Measurements from ENCODE around the gene ADSS1.

ADSS1 gene

DNA sequence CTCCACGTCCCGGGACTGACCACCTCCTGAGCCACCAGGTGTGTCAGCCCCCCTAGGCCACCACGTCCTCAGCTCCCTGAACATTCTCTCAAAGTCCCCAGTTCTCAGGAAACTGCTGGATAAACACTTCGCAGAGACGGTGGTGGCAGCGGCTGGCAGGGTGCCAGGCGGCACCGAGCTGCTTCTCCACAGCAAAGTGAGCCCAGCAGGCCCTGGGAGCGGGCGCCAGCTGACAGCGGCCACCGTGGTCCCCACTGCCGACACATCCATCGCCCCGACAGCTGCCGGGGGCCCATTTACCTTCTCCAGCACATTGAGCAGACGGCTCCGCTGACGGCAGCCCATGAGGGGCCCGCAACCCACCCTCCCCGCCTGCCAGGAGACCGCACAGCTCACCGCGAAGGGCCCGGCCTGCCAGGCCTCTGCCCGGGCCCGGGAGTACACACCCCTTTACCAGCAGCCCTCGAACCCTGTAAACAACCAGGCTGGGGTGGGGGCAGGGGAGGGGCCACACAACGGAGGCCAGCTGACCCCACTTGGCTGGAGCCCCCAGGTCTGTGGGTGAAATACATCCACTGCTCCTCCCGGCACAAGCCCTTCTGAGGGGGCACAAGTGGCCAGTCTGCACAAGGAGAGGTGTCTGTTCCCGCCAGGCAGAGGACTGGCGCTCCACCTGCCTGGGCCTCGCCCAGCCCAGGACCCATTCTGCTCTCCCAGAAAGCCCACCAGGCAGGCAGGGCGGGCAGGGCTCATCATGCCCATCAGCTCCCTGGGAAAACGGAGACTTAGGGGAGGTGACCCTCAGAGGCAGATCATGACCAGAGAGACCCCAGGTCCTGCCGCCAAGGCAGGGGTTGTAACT is 61.0 kb downstream of the ADSS1 start:
- DNase-seq: no peak

DNA sequence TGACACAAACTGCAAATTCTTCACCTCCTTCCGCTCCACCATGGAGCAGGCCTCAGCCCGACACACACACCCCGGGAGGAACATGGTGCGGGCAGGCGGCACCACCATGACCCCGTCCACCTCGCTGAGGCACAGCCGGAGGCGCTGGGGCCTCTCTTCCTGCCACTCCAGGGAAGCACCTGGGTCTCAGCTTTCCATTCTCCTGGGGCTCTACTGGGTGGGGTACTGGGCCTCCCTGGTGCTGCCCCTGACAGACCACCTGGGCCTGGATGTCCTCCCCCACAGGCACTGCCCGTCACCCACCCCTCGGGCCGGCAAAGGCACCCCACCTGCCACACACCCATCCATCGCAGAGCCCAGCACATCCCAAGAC is 61.7 kb downstream of the ADSS1 start:
- DNase-seq: no peak

DNA sequence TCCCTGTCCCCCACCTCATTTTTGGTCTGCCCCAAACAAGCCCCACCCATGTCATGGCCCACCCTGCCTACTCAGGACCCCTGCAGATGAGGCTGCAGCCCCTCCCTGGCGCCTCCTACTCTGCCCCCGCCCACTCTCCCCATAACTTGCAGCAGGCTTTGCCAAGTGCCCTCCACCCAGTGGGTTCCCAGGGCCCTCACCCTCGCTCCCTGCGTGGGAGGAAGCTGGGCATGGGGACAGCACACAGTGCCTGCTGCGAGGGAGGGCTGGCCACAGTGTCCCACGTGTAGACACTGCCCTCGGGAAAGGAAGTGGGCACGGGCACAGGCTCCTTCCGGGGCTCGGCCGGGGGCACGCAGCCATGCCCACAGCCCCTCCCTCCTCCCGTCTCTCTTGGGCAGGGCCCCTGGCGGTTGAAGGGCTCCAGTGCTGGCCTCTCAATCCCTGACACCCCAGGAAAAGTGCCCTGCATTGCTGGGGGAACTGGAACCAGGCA is 62.1 kb downstream of the ADSS1 start:
- DNase-seq: peak; percentile 15

DNA sequence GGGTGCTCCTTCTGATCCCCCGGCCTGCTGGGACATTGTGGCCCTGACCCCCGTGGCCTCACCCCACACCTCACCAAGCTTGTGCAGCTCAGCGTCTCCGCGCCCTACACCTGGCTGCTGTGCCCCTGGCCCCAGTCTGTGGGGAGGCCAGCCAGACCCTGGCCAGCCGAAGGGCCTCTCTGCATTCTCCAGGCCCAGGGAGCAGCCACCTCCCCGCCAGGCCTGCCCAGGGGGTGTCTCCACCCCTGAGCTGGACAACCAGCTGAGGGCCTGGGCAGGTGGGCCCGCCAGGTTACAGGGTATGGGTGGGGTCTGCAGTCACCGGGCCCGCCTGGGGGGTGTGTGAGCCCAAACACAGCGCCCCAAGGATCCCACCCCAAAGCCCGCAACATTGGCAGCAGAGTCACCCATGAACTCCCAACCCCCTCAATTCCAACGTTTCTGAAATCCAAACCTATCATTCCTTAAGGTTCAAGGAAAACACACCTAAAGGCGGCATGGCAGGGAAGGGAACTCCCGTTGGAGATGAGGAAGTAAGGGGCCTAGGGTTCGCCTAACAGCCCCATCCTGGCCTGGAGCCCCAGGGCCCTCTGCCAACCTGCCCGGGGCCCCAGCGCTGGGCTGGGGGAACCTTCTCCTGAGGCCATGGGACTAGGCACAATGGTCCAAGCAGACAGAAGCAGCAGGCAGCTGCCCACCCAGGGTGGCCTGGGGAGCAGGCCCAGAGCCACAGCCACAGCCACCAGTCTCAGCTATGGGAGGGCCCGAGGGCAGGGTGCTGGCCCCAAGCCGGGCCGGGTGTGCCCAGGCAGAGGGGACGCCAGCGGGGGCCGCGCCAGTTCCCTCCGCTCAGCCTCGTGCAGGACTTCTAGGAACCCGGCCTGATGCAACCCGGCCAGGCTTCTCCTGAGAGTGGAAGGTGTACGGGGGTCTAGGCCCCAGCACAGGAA is 63.0 kb downstream of the ADSS1 start:
- DNase-seq: no peak

DNA sequence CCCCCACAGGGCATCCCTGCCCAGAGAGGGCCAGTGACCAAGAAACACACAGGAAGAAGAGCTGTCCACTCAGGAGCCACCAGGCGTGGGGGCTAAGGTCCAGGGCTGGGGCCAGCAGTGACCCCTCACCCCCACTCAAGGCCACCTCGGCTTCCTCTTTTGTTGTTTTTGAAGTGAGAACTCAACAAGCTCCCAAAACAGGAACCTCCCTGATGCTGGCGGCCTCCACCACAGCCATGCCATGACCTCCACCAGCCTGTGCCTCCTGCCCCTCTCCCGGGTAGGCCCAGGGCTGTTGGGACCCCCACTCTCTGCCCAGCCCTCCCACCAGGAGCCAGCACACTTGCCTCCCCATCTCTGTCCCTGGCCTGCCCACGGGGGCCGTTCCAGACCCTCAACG is 63.7 kb downstream of the ADSS1 start:
- DNase-seq: no peak

DNA sequence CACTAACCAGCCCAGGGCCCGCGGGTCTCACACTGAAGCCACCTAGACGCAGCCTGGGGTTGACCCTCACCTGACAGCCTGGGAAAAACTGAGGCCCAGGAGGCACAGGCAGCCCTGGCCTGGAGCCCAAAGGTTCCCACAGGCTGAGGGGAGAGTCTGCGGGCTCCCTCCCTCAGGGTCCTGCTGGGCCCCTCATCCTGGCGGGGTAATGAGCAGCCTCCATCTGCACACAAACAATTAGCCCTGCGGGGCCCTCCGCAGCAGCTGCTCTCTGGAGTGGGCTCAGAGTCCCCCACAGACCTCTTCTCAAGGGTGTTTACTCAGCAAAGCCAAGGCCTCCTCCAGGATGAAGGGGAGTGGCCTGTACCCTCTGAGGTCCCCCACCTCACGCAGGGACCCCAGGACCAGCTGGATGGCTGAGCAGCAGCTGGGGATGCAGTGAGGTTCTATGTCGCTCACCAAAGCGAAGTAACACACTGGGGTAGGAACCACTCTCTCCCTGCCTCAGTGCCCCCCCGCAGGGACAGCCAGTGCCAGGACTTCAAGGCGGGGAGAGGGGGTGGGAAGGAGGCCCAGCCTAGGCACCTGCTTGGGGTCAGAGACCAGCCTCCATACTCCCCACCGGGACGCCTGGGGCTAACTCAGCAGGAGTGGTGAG is 64.3 kb downstream of the ADSS1 start:
- no peak for DNase-seq

DNA sequence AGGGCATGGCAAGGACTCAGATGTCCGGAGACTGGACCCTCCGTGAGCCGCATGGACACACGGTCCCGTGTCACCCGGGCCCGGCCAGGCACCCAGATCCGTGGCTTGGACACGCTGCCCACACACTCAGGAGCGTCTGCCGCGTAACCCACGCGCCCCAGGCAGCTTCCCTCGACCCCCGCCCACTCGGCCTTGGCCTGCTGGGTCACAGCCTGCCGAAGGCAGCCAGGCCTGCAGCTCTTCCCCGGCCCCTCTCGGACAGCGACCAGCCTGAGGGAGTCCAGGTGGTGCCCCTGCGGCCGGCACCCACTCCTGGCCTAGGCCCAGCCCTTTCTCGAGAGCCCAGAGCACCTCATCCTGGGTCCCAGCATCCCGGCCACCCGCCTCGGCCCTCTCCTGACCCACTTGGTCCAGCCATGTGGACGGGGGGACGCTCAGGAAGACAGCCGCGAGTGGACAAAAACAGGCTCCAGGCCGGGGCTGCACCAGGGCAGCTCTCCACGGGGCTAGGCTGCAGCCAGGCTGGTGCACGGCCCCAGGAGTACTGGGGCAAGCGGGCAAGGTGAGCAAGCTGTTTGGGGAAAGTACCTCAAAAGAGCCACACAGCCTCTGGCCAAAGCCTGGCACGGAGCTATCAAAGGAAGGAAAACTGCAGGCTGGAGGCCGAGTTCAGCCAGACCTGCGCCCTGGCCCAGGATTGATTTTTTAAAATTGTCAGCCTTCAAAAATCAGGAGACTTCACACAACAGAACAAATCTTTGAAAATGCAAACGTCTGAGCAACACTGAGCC is 65.0 kb downstream of the ADSS1 start:
- no peak for DNase-seq

DNA sequence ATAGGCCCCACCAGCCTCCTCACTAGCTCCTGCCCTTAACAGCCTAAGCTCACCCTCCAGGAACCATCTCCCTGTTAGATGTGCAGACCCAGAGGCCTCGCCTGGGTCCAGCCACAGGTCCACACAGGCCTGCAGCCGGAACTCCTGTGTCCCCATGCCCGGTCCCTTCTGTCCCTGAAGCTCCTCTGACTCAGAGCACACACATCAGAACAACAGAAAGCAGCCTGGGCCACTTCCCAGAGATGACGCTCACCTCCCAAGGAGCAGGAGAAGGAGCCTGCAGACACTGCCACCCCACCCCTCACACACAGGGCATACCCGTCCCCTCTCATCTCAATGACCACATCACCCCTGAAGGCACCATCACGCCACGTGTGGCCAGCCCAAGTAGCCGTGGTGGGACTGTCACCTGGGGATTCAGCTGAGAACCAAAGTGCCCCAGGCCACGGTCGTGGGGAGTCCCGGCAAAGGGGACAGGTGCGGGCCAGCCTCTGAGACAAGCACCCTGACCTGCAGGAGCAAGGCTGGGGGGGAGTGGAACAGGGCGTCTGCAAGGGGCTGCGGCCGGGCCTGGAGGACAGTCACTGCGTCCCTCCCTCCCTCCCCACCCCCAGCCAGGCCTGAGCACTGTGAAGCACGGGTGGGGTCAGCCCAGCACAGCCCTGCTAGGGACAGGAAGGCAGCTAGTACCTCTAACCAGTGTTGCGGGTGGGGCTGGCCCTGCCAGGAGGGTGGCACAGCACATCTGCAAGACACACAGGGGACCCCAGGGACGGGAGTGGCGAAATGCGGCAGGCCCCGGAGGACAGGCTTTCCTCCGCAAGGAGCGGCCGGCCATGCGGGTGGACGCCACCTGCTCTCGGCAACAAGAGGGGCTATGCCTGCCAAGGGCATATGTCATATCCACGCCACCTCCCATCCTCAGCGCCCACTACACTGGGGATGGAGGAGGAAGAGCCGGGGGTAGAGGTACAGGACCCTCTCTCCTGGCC is 66.0 kb downstream of the ADSS1 start:
- no peak for DNase-seq

DNA sequence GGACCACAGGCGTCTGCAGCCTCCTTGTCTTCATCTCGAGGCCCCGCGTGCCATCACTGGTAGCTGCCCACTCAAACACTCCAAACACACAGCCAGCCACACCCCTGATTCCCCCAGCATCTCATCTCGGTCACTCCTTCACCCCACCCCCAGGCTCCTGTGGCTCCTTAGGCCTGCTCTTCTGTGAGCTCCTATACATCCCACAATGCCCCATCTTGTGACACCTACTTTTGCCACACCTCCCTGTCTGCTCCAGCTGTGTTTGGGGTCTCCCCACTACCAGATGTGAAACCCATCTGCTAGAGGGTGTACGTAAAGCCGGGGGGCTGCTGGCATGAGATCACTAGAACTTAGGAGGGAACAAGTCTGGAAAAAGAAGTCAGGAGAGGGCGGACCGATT is 67.4 kb downstream of the ADSS1 start:
- DNase-seq: no peak

DNA sequence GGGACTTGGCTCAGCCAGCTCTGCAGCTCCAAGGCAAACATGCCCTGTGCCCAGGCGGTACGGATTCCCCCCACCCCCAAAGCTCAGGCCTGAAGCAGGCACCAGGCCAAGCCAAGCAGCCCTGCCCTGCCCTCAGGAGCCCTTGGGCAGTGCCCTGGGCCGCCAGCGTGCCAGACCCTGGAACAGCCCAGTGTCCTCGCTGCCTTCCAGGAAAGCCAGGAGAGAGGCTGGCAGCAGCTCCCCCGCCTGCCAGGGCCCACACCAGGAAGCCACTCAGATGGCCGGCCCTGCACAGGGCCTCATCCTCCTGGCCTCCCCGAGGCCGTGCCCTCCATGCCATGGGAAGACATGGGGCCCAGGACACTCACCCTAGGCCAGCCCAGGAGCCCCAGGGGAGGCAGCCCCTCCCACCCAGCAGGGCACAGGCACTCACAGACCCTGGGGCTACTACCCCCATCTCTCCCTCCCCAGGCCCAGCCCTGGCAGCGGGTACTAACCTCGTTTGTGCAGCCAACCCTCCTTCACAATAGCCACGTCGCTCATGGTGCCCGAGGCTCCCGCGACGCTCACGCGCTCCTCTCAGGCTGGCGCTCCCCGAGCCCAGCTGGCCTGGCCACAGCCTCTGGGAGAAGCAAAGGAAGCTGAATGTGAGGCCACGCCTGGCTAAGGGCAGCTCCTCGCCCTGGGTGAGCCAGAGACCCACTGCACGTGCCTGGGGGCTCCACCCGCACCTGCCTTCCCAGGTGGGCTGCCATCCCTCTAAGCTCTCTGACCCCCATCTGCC is 68.3 kb downstream of the ADSS1 start:
- DNase-seq: no peak

DNA sequence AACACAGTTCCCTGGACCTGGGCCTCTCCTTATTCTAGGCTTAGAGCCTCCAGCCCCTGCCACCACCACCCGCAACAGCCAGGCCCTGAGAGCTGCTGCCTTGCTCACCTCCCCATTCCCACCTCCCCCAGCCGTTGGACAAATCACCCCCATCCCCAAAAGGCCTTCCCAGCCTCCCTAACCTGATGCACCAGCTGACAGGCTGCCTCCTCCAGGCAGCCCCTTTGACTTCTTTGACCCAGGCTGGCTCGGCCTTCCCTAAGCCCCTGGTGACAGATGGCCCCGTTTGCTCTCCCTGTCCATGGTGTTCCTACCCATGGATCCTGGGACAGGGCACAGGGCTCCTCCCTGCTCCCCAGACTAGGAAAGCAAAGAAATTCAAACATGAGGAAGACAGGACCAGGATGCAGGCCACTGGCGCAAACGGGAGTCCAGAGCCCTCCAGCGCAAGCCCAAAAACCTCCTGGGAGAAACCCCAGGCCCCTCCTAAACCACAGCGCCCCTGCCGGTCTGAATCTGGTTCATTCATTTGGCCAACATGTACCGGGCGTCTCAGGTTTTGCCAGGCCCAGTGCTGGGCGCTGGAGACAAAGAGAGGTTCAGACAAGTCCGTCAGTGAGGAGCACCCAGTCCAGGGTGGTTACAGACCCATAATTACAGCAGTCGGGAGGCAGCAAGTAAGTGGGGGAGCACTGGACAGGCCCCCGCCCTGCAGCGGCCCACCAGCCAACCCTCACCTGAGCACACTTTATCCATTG is 69.1 kb downstream of the ADSS1 start:
- no peak for DNase-seq

DNA sequence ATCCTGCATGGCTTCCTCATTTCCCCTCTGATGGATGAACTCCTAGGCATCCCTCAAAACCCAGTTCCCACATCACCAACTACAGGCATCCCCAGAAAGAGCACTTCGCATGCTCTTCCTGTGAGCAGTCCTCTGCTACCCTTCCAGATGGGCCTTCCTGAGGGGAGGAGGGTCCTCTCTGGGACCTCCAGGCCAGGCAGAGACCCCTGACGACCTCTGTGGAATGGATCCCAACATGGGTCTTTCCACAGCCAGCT is 69.6 kb downstream of the ADSS1 start:
- no peak for DNase-seq

DNA sequence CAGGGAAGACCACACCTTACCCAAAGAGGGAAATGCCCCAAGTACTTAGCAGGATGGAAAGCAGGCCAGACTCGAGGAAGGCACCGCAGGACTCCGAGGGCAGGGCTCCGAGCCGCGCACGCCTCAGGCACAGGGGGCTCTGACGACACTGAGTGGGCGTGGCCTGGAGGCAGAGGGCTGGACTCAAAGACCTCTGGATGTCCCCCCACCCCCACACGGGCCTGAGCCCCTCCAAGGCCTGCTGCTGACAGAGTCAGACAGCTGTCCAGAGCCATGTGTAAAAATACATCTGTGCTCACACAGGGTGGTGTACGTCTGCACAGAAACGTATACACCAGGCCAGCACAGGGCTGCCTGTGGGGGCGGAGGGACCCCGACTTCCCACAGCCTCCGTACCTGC is 70.1 kb downstream of the ADSS1 start:
- peak; percentile 50 for DNase-seq

DNA sequence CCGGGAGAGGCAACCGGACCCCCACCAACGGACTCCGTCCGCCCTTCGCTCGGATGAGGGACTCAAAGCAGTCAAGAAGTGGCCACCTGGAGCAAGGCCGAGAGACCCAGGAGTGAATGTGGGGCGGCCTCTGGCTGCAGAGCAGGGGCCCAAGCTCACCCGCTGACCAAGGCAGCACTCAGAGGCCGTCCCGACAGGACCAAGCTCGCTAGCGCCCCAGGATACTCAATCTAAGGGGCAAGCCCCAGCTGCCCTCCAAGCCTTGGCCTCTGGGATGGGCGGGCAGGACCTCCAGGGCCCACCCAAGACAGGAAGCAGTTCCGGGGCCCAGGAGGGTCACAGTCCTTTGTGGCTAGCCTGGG is 70.6 kb downstream of the ADSS1 start:
- no peak for DNase-seq

DNA sequence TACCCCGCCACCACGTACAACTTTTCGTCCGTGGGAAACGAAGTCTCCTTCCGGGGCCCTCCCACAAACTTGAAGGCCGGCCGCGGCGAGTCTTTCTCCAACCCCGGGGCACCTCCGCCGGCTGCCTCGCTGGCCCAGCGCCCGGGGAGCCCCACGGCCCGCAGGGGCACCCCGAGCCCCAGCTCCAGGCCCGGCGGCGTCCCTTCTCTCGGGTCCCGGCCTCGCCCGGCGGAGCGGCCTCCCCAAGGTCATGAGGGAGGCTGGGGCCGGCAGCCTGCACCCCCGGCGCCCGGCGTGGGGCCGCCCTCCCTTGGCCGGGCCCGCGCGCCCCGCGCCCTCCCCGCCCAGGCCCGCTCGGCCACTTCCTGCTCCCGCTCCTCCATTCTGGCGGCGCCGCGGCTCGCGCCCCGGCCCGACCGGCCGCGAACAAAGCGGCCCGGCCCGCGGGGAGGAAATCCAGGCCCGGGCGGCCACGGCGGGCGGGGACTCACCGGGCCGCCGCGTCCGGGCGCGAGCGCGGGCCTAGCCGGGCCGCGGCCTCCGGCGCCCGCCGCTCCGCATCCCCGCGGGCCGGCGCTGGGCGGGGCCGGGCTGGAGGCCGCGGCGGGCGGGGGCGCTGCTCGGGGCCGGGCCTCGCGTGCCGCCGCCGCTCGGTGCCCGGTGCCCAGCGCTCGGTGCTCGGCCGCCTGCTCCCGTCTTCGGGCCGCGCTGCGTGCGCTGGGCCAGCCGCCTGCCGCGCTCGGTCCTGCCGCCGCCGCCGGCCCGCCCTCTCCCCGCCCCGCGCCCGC is 71.2 kb downstream of the ADSS1 start, which contains the start of gene AKT1:
Gene AKT1 (minus strand): TSS at position 756 of the 788 bp plus-strand sequence. CDS start 3,105 bp downstream, outside the sequence.
- DNase-seq: peak; percentile 32

DNA sequence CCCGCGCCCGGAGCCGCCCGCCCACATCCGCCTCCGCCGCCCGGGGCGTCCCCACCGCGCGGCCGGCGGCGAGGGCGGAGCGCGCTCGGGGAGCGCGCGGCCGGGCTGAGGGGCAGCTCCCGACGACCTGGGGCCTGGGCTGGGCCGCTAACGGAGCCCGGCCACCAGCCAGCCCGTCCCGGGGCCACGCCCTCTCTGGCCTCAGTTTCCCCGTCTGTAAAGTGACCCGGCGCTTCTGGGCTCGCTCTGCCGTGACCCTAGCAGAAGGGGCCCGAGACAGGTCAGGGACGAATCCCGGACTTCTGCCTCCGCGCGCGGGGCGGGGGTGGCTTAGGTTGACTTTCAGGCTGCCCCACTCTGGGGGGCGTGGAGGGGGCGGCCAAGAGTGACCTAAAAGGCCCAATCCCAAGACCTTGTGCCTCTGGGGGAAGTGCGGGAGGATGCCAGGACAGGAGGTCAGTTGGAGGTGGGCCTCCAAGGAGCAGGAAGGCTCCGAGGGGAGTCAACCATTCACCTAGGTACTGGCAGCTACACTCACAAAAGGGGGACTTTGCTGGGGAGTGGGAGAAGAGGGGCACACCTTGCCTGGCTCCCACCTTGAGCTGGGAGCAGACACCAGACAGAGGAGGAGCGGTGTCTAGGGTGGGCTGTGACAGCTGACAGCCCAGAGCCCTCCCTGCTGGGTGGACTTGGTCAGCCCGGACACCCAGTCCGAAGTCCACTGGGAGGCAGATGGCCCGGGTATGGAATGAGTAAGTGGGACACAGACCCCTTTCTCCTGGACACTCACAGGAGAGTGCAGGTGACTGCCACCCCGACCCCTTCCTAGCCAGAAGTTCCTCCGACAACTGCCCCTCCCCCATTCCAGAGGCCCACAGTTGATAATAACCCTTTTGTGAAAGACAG is 72.0 kb downstream of the ADSS1 start:
- peak; percentile 74 for DNase-seq

DNA sequence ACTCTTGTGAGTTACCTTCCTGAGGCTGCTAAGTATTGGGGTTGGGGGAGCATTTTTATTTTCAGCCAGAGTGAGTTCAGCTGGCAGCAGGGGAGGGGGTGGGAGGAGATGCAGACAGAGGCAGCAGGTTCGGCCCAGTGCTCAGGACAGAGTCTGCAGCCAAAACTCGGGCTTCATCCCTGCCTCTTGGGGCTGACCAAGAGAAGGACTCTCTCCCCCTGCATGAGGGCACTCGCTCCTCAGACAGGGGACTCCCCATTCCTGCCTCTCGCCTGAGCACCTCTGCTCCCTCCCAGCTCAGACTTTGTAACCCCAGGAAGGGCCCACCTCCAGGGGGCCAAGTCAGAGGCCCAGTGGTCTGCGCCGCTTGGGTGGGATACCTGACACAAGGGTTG is 72.7 kb downstream of the ADSS1 start:
- no peak for DNase-seq

Measured in CD4-positive, alpha-beta T cell treated with Interleukin-21 for 1 hour (primary cell).